NCI-H1694 (cell line): ENCODE results near the gene GPAT3.
"Not testable (repeated sequence)": the region's sequence is repeated elsewhere in the genome, so short reads cannot be mapped to it uniquely, and the experiment has no call there.

Experiments
- DNase-seq: peaks from one replicate; lab custom pipeline; 2025; lab: John Stamatoyannopoulos, UW

Gene GPAT3

GRCh38 chr4:83552083-83552482 lies 16.2 kb downstream of the GPAT3 start:
- no peak for DNase-seq

- no peak for DNase-seq
Measured at GRCh38 chr4:83552924-83553323, 17.0 kb downstream of the GPAT3 start.

GRCh38 chr4:83556006-83556707 lies 20.2 kb downstream of the GPAT3 start:
- DNase-seq = no peak

GRCh38 chr4:83556816-83557215 lies 20.9 kb downstream of the GPAT3 start:
- no peak for DNase-seq

GRCh38 chr4:83558059-83558653 lies 22.2 kb downstream of the GPAT3 start:
- DNase-seq = no peak

GRCh38 chr4:83558680-83559079 lies 22.8 kb downstream of the GPAT3 start:
- no peak for DNase-seq

- DNase-seq = no peak
Measured at GRCh38 chr4:83560523-83560922, 24.6 kb downstream of the GPAT3 start.

GRCh38 chr4:83561381-83561780 lies 25.5 kb downstream of the GPAT3 start:
- DNase-seq = no peak

- no peak for DNase-seq
Measured at GRCh38 chr4:83563998-83564397, 28.1 kb downstream of the GPAT3 start.

GRCh38 chr4:83568062-83568461 lies 32.2 kb downstream of the GPAT3 start:
- no peak for DNase-seq

GRCh38 chr4:83569429-83569828 lies 33.5 kb downstream of the GPAT3 start:
- no peak for DNase-seq

GRCh38 chr4:83569987-83570386 lies 34.1 kb downstream of the GPAT3 start:
- no peak for DNase-seq

- no peak for DNase-seq
Measured at GRCh38 chr4:83572848-83573247, 36.9 kb downstream of the GPAT3 start.

GRCh38 chr4:83574247-83574646 lies 38.3 kb downstream of the GPAT3 start:
- DNase-seq = no peak

GRCh38 chr4:83576237-83576636 lies 40.3 kb downstream of the GPAT3 start:
- not testable (repeated sequence) for DNase-seq

GRCh38 chr4:83581411-83582288 lies 45.7 kb downstream of the GPAT3 start:
- DNase-seq = no peak

GRCh38 chr4:83582289-83582785 lies 46.4 kb downstream of the GPAT3 start:
- peak; percentile 47 for DNase-seq

GRCh38 chr4:83585982-83586508 lies 50.1 kb downstream of the GPAT3 start:
- no peak for DNase-seq

- DNase-seq = no peak
Measured at GRCh38 chr4:83589279-83589678, 53.4 kb downstream of the GPAT3 start.

GRCh38 chr4:83591056-83591455 lies 55.1 kb downstream of the GPAT3 start:
- DNase-seq = no peak

- no peak for DNase-seq
Measured at GRCh38 chr4:83591730-83592129, 55.8 kb downstream of the GPAT3 start.

- no peak for DNase-seq
Measured at GRCh38 chr4:83599183-83599582, 63.3 kb downstream of the GPAT3 start.
